IPS DF 6.9 (cell line): ENCODE results near the gene KIF17.
A peak's percentile ranks its signal among the peaks of the same experiment; 100 is the strongest.

Experiments
- DNase-seq: peaks from one replicate; pipeline ENCODE4 v3.0.0-alpha.2; 2013; ENCODE audit warnings: low read depth, low spot score
- H3K27ac ChIP-seq: one replicate; pipeline ENCODE4 v1.5.1; 2013; ENCODE audit warnings: low read length, control low read depth
- H3K27me3 ChIP-seq: 2 replicates; pipeline ENCODE4 v1.6.1; 2013; ENCODE audit warnings: mild to moderate bottlenecking, low read length; ENCODE audit not compliant: control insufficient read depth, insufficient read depth
- H3K36me3 ChIP-seq: 2 replicates; pipeline ENCODE4 v1.6.1; 2013; ENCODE audit warnings: low read length; ENCODE audit not compliant: control insufficient read depth, insufficient read depth
- H3K4me1 ChIP-seq: 2 replicates; pipeline ENCODE4 v1.6.1; 2013; ENCODE audit warnings: low read length; ENCODE audit not compliant: control insufficient read depth, insufficient read depth
- H3K4me3 ChIP-seq: 2 replicates; pipeline ENCODE4 v1.5.1; 2013; ENCODE audit warnings: mild to moderate bottlenecking, low read length
- H3K9me3 ChIP-seq: 2 replicates; pipeline ENCODE4 v1.6.1; 2013; ENCODE audit warnings: low read length, inconsistent platforms; ENCODE audit not compliant: control insufficient read depth, insufficient read depth
- WGBS: extraction: QIAGEN DNeasy Blood & Tissue Kit; methylation state at CpG from one replicate; pipeline ENCODE4 v1.1.7; 2013; ENCODE audit warnings: mixed read lengths, missing lambda C conversion rate; ENCODE audit not compliant: insufficient read length, insufficient coverage; 5-methylcytosine and 5-hydroxymethylcytosine counted together

KIF17 gene

DNA sequence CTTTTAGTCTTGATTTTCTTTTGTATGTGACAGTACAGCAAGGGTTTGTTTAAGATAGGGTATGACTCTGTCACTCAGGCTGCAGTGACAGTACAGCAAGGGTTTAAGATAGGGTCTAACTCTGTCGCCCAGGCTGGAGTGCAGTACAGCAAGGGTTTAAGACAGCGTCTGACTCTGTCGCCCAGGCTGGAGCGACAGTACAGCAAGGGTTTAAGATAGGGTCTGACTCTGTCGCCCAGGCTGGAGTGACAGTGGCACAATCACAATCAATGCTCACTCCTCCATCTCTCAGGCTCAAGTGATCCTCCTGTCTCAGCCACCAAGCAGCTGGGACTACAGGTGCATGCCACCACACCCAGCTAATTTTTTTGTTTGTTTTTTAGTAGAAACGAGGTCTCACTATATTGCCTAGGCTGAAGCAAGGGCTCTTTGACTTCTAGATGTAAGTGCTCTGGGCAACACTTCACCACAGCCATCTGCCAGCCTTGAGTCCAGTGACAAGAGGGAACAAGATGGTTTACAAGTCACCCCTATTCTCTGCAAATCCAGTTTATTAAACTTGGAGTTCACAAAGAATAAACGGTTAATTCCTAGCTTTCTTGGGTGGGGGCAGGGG, 15.7 kb upstream of the KIF17 start:
- Histone ChIP-seq H3K4me3 (no peak overlapping the region), H3K9me3 (no peaks in the 10 kb centered on the region), H3K27me3 (peaks cover 9% of the 10 kb centered on the region; the same call in 1 of the 2 replicates), H3K27ac (no peak overlapping the region), H3K4me1 (peaks cover 11% of the 10 kb centered on the region), H3K36me3 (no peaks in the 10 kb centered on the region)
- WGBS = no CpG with 5 or more reads among the region's 7 CpGs
- DNase-seq = no peak

DNA sequence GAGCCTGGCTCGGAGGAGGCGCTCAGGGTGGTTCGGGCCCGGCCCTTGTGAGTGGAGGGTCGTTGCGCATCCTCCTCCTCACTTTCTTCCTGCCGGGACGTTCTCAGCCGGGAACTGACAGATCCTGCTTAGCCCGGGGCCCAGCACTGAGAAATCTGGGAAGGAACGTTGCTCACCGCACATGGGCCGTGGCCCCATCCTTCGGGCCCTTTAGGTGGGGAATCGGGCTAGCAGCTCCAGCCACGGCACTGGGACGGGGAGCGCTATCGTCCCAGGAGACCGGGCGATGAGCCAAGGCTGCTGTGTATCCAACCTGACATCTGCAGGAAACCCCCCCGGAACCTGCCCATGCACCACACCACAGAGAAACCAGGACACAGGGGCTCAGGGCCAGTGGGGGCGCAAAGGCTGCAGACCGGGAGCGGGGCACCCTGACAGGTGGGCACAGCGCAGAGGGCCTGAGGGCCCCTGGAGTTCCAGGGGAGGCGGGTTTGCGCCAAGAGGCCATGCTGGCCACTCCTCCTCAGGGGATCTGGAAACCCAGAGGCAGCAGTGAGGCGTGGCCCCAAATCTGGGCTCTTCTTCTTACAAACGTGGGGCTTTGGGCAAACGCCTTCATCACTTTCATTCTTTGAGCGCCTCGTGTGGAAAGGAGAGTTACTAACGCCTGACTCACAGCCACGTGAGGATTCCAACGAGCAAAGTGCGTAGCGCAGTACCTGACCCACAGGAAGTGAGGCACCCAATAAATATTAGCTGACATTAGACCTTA, 15.0 kb upstream of the KIF17 start, which contains the start of gene SH2D5:
TSS of gene SH2D5 (minus strand) at position 116 of the 772 bp plus-strand sequence. CDS start 4,659 bp downstream, outside the sequence.
- H3K36me3 ChIP-seq = no peaks in the 10 kb centered on the region
- H3K9me3 ChIP-seq = no peaks in the 10 kb centered on the region
- H3K27me3 ChIP-seq = peaks cover 9% of the 10 kb centered on the region; the same call in 1 of the 2 replicates
- H3K4me3 ChIP-seq = peak within 1 kb of the TSS; percentile 54
- no CpG with 5 or more reads among the region's 38 CpGs for WGBS
- H3K27ac ChIP-seq = no peak within 1 kb of the TSS
- H3K4me1 ChIP-seq = peaks cover 13% of the 10 kb centered on the region
- DNase-seq = no peak

DNA sequence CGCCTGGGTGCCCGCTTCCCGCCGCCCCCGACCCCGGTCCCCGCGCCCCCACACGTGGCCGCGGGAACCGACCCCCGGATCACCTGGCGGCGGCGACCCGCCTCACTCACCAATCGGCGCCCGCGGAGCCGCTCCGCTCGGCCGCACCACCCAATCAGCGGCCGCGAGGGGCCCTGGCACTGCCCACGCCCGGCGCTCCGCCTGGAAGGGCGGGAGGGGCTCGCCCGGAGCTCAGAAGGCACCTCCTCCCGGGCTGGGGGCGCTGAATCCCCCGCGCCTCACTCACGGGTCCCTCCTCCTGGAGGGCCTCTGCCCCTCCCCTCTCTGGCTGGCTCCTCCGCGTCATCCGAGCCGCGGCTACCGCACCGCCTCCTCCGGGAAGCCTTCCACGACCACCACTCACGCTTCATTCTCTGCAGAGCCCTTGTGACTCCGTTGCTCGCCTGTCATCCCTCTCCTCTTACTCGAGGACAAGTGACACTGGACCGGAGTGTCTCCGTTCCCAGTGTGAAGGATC, 14.3 kb upstream of the KIF17 start:
- Histone ChIP-seq H3K9me3 (no peaks in the 10 kb centered on the region), H3K27me3 (peaks cover 9% of the 10 kb centered on the region; the same call in 1 of the 2 replicates), H3K4me3 (peak overlapping the region; percentile 54), H3K36me3 (no peaks in the 10 kb centered on the region), H3K27ac (no peak overlapping the region), H3K4me1 (peaks cover 19% of the 10 kb centered on the region)
- DNase-seq = no peak
- WGBS = no CpG with 5 or more reads among the region's 55 CpGs

DNA sequence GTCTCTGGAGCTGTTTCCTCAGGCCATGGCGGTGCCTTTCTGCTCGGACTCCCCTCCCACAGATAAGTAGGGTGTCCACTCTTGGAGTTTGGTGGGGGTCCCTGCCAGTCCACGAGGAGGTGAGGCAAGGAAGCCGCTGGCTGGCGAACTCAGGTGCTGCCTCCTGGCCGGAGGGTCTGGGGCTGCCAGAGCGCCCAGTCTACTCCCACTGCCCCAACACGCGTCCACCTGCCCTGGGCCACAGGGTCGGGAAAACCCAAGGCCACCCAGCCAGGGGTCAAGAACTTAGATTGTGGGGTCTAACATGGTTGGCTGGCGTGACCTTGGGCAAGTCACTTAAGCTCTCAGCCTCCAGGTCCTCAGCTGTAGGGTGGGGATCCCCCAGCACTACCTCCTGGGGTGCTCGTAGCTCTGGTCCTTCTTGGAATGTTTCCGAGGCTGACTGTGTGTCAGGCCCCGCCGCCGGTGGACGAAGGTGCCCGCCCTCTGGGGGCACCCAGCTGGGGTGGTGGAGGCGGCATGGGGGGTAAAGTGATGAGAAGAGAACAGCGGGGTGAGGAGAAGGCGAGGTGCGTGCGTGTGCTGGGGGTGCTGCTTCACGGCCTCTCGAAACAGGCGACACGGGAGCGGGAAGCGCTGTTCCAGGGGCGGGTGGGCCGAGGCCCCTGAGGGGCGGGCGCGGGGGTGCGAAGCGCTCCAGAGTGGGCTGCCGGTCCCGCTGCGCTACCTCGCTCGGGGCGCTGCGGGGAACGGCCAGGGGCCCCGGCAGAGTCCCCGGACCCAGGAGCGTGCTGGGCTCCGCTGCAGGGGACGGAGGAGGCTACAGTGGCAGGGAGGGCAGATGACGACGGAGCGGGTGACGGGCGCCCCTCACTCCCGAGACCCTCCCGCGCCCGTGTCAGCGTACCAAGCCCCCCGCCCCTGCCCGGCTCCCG, 13.5 kb upstream of the KIF17 start:
- no peak for DNase-seq
- peaks cover 19% of the 10 kb centered on the region for H3K4me1 ChIP-seq
- no peak overlapping the region for H3K27ac ChIP-seq
- no peaks in the 10 kb centered on the region for H3K36me3 ChIP-seq
- H3K27me3 ChIP-seq = peaks cover 9% of the 10 kb centered on the region; the same call in 1 of the 2 replicates
- H3K4me3 ChIP-seq = peak overlapping the region; percentile 54
- WGBS = no CpG with 5 or more reads among the region's 62 CpGs
- no peaks in the 10 kb centered on the region for H3K9me3 ChIP-seq

DNA sequence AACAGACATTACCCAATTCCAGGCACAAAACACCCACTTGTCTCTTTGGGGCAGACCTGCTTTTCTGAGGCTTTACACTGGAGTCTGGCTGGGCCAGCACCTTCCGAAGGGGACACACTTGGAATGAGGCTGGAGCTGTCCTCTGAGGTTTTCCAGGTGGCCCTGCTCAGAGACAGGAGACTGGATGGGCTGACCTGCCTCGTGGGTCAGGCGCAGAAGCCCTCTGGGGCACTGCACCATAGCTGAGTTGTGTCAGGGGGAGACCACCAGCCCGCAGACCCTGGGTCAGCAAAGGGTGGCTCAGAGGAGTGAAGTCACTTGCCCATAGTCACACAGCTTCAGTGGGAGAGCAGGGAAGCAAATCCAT, 12.9 kb upstream of the KIF17 start:
- Histone ChIP-seq H3K4me1 (peaks cover 19% of the 10 kb centered on the region), H3K36me3 (no peaks in the 10 kb centered on the region), H3K4me3 (no peak overlapping the region), H3K9me3 (no peaks in the 10 kb centered on the region), H3K27me3 (peaks cover 9% of the 10 kb centered on the region; the same call in 1 of the 2 replicates), H3K27ac (no peak overlapping the region)
- DNase-seq = no peak
- WGBS = no CpG with 5 or more reads among the region's 4 CpGs

DNA sequence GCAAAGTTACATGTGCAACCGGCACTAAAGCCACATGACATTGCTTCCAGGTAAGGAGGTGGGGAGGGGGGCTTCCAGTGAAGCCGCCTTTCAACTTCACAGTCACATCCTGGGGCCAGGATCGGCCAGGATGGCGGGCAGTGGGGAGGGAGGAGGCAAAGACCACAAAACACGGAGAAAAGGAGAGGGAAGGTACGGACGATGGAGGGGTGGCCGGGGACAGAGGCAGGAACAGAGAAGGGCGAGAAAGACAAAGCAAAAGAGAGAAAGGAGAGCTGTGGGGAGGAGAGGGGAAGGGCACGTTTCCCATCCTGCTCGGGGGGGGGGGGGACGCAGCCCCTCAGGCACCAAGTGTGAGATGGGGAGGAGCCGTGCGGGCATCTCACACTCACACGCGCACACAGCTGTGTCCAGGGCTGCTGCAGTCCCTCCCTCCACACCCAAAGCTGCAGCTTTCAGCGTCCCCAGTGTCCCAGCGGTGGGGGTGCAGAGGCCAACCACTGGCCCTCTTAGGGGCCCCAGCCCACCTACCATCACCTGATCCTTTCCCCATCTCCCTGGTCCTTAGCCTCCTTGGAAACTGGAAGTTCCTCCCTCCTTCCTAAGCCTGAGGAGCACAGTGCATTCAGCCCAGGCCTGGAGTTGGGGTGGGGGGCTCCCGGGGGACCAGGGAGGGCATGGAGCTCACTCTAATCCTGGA, 12.3 kb upstream of the KIF17 start:
- no CpG with 5 or more reads among the region's 19 CpGs for WGBS
- no peak for DNase-seq
- Histone ChIP-seq H3K27ac (no peak overlapping the region), H3K9me3 (no peaks in the 10 kb centered on the region), H3K27me3 (peaks cover 9% of the 10 kb centered on the region; the same call in 1 of the 2 replicates), H3K4me3 (no peak overlapping the region), H3K36me3 (no peaks in the 10 kb centered on the region), H3K4me1 (peaks cover 19% of the 10 kb centered on the region)

DNA sequence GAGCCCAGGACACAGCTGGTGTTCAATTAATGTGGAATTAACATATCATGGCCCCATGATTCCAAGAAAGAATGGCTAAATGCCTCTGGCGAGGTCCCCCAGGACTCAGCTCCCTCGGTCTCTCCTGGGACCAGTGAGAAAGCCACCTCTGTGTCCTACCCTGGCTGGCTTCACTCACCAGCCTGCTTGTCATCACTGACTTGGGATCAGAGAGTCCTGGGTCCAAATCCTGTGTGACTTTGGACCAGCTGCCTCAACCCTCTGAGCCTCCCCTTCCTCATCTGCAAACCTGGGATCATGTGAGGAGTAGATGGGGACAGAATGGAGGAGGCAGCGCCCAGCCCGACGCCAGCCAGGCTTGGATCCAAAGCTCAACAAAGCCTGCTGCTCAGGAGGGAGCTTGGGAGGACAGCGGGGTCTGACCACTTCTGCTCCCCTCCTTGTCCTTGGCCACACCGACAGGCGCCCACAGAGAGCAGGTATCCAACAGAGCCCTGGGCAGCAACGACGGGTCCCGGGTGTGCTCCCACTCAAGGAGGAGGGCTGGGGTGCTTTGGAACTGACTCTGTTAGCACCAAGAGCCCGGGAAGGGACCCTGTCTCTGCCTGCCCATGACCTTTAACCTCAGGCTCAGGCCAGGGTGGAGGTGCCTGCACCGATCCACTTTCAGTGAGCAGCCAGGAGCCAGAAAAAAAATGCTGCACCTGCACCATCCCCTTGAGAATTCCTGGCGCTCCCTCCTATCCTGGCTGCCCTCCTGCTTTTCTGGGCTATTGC, 11.5 kb upstream of the KIF17 start:
- Histone ChIP-seq H3K4me3 (no peak overlapping the region), H3K4me1 (peaks cover 19% of the 10 kb centered on the region), H3K36me3 (no peaks in the 10 kb centered on the region; the same call in 1 of the 2 replicates), H3K9me3 (no peaks in the 10 kb centered on the region), H3K27ac (no peak overlapping the region), H3K27me3 (peaks cover 9% of the 10 kb centered on the region; the same call in 1 of the 2 replicates)
- WGBS = no CpG with 5 or more reads among the region's 14 CpGs
- DNase-seq = no peak

DNA sequence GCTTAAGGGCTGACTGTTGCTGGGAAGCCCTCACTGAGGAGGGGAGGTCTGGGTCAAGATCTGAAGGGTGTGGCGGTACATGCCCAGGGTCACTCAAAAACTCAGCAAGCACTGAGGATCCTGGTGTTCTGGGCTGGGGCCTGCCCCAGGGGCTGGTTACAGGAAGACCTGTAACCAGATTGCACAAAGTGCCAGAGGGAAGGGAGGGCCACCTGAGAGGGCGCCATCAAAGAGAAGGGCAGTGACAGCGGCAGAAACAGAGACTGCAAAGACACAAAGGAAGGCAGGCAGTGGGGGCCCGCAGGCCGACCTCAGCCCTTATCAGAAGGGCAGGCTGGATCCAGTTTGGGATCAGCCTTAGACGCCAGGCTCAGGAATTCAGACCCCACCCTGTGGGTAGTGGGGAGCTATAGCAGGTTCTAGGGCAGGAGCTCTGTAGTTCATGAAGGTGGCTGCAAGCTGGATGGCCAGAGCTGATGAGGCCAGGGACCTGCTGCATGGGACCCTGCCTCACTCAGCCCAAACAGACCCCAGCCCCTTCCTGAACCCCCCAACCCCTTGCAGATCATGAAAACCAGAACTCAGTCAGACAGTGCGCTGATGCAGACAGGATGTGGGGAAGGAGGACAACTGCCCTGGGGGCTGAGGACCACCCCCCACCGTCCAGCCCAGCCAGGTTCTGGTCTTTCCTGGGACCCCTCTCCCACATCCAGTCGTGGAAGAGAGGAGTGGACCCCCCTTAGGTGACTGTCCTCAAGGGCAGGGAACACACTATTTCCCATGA, 10.8 kb upstream of the KIF17 start:
- Histone ChIP-seq H3K36me3 (no peaks in the 10 kb centered on the region; the same call in 1 of the 2 replicates), H3K27me3 (peaks cover 9% of the 10 kb centered on the region; the same call in 1 of the 2 replicates), H3K4me1 (peaks cover 19% of the 10 kb centered on the region), H3K9me3 (no peaks in the 10 kb centered on the region), H3K4me3 (no peak overlapping the region), H3K27ac (no peak overlapping the region)
- DNase-seq = no peak
- no CpG with 5 or more reads among the region's 9 CpGs for WGBS
